ENCODE data around the gene IL36A.

The IL36A gene

DNA sequence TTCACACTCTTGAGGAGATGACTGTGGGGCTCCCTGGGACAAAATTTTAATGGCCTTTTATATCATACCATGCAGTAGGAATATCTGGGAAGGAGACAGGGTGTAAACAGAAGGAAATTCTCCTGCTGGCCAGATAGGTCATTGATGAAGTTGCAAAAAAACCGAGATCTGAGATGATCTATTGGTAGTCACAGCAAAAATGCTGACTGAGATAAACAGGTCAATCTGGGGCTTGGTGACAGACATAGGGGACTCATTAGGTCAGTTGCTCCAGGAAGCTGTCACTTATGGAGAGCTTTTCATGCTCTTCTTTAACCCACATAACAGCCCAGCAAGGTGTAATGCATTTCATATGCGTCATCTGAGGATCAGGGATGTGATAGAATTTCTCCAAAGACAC lies 2.6 kb upstream of the IL36A start:
- no peak for DNase-seq (ENCODE audit: low spot score)

GRCh38 chr2:113007250-113007649 lies 2.0 kb downstream of the IL36A start:
- no peak for DNase-seq (ENCODE audit: low spot score)

DNA sequence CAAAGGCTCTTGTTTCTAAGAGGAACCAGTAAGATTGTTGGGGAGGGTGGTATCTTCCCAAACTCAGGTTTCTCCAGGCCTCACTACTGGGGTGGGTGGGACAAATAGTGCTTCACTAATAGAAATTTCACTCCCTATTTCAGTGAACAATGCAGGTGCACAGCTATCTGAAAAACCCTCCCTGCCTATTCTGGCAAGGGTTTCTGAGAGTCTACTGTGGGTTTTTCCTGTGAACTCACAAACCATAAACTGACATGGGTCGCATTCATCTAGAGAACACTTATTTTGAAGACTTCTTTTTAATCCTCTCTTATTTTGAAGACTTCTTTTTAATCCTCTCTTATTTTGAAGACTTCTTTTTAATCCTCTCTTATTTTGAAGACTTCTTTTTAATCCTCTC lies 4.4 kb downstream of the IL36A start:
- DNase-seq (ENCODE audit: low spot score), result no peak

DNA sequence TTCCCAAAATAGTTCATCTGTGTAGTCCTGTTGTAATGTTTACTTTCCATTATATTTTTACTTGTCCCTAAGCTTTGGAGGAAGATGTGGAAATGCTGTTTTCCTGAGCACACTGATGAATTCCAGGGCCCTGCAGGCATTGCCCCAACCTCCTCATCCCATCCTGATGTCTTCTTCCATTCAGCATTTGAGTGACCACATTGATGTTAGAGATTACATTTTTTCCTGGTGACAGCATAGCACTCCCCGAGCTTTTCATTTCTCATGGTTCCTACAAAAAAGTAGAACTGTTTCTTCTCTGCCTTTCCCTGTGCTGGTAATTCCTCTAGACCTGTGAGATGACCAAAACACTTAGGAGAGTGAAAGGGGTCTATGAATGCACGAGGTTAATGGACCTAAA lies 4.8 kb downstream of the IL36A start:
- DNase-seq (ENCODE audit: low spot score), result no peak

DNA sequence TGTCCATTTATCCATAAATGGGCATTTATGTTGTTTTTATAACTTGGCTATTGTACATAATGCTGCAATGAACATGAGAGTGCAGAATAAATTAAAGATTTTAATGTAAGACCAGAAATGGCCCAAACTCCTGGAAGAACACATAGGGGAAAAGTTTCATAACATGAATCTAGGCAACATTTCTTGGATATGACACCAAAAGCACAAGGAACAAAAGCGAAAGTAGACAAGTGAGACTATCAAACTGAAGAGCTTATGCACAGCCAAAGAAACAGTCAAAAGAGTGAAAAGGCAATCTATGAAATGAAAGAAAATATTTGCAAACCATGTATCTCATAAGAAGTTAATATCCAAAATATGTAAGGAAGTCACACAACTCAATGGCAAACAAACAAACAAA lies 5.8 kb downstream of the IL36A start:
- DNase-seq (ENCODE audit: low spot score), result no peak

- DNase-seq (ENCODE audit: low spot score), result no peak
These were observed 7.4 kb downstream of the IL36A start for GRCh38 chr2:113012436-113013335.

- no peak for DNase-seq (ENCODE audit: low spot score)
These were observed 8.0 kb downstream of the IL36A start for GRCh38 chr2:113013336-113013661.

- no peak for DNase-seq (ENCODE audit: low spot score)
These were observed 8.8 kb downstream of the IL36A start for GRCh38 chr2:113014067-113014466.

DNA sequence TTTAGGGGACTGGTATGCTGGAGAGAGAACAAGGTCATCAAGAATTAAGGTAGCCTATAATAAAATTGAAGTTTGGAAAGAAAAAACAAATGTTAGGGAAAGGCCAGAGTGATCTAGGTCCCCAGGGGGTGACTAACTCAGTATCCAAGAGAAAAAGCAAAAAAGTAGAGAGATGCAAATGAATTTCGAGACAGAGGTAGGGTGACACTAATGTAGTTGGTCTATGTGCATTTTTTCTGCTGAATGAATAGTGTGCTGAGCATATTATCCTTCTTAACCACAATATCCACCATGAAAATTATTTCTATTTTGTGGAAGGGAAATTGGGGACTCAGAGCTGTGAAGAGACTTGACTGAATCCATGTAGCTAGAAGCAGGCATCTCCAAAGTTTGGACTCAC lies 9.8 kb downstream of the IL36A start:
- no peak for DNase-seq (ENCODE audit: low spot score)

DNA sequence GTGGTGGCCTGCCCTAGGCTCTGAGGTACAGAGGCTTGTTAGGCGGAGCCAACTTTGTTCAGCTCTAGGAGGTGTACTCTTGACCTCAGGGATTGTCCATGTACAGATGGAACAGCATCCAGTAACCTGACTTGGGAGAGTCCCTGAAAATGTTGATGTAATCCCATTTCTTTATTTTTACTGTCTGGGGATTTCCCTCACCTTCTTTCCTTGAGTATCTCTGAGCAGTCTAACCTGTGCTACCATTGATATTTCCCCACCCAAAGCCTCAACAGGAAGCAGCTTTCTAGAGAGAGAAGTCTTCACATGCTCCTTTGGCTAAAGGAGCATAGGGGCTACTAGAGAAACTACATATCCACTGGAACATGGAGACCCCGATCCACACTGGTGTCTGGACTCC lies 10.4 kb downstream of the IL36A start:
- no peak for DNase-seq (ENCODE audit: low spot score)

DNA sequence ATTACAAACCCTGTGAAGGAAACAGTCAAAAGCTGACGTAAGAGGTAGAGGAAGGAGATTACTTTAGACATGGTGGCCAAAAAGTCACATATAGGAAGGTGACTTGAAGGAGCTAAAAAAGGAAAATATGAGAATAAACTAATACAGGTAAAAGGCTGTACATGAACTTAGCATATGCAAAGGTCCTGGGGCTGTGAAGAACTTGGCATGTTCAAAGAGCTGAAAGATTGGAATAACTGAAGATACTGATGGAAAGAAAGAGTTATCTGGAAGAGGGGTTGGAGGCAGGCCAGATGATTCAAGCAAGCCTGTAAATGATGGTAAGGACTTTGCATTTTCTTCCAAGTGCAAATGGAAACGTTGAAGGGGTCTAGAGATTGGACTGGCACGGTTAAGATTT lies 13.2 kb downstream of the IL36A start:
- no peak for DNase-seq (ENCODE audit: low spot score)

- DNase-seq (ENCODE audit: low spot score), result no peak
These were observed 16.1 kb downstream of the IL36A start for GRCh38 chr2:113021312-113021711.

DNA sequence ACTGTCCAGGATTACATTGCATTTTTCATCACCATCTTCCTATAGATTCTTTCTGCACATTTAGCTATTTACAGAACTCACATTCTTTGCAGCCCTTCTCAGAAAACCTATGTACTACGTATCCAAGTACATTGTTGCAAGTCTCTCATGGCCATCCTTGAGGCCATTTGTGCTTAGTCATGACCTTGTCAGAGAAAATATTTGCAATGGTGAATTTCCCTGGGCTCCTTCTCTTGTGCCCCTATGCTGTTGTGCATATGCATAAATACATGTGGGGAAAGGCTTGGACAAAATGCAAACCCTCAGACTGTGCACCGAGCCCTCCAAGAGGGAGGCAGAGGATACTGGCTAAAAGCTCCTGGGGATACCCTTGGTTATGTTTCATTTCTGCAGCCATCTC lies 19.5 kb downstream of the IL36A start:
- no peak for DNase-seq (ENCODE audit: low spot score)

DNA sequence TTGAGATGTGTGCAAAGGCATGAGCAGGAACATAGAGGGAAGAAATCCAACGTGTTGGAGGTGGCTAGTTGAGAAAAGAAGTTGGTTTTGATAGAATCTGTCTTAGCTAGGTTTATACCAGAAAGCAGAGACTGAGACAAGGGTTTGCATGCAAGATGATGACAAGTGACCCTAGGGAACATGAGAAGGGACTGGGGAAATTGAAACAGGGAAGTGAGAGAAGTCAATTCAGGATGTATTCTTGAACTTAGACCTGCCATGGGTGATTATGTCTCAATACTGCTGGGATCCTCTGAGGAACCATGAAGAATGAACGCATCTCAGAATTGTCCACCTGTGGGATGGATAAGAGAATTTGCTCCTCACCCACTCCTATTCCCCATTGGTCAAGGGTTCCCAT lies 20.5 kb downstream of the IL36A start:
- DNase-seq (ENCODE audit: low spot score), result no peak

- DNase-seq (ENCODE audit: low spot score), result no peak
These were observed 22.4 kb downstream of the IL36A start for GRCh38 chr2:113027691-113028090.

DNA sequence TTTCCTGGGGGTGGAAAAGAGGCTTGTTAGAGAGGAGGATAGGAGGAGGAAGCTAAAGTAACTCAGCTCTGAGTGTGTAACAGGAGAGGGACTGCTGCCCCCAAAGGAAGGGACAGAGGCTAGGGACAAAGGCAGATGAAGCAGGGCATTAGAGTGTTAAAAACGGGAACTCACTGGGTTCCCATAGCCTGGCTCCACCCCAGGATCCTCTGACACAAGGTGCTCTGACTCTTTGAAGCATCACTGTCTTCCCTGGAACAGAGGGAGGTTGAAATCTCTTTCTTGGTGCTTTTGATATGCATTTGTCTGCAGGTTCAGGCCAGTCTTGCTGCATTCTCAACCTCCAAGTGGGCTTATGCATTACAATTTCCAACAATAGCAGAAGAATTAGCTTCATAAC lies 22.9 kb downstream of the IL36A start:
- DNase-seq (ENCODE audit: low spot score), result no peak

DNA sequence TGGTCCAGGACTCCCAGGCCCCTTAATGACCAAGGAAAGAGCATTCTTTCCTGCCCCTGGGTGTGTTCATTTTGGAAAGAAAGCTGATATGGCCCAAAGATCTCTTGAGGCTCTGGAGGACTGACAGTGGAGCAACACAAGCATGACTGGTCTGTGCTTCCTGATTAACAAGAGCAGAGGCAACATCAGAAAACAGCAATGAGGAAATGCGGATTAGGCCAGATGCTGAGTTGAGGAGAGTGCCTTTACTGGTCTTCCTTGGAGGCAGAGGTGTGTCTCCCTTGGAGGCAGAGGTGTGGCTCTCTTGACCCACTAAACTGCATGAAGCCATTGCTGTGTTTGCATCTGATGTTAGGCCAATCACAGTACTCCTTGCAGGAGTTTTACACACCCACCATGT lies 27.5 kb downstream of the IL36A start:
- no peak for DNase-seq (ENCODE audit: low spot score)

DNA sequence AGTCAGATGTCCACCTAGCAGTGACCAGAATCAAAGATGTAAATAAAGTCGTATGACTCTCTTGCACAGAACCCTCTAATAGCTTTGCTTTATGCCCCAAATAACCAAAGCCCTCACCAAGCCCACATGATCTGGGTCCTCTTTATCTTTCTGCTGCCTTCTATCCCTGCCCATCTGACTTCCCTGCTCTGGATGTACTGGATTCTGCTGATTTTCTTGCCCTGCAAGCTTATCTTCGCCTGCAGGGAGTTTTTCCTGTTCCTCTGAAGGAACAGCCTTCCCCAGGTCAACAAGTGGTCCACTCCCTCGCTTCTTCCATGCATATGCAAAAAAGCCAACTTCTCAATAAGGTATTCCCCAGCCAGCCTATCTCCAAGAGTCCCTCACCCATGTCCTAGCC lies 28.8 kb downstream of the IL36A start:
- no peak for DNase-seq (ENCODE audit: low spot score)

- no peak for DNase-seq (ENCODE audit: low spot score)
These were observed 31.5 kb downstream of the IL36A start for GRCh38 chr2:113036763-113037162.

DNA sequence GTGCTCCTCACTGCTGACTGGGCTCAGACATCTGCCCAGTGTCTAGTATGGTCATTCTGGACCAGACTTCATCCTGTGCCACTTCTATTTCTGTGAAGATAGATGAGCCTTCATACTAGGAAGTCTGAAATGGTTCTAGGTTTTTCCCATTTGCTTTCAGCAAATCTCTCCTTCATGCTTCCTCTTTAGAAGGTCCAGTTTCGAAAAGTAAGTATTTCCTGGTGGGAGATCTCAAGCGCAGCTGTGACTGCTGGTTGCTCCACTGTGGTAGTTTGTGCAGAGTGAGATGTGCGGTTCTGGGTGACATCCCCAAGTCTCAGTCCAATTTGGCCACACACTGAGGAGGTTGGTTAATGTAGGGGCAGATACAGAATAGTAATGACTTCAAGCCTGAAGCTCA lies 33.0 kb downstream of the IL36A start:
- DNase-seq (ENCODE audit: low spot score), result no peak

- no peak for DNase-seq (ENCODE audit: low spot score)
These were observed 33.9 kb downstream of the IL36A start for GRCh38 chr2:113039158-113039557.

- no peak for DNase-seq (ENCODE audit: low spot score)
These were observed 34.5 kb downstream of the IL36A start for GRCh38 chr2:113039719-113040118.

DNA sequence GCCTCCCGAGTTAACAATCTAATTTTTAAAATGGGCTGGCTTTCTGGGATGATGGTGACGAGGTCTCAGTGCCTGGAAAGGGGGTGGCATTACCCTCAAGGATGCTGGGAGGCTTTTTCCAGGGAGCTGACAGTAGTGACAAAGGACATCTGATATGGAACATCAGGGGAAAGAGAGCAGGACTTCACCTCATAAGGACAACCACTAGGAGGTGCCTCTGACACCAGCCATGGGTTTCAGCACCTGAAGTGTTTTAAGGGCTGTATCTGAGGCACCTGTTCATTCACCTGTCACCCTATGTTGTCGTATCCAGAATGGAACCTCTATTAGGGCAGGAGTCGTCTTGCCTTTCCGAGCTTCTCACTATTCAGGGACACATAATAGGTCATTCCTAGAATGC lies 36.6 kb downstream of the IL36A start:
- DNase-seq (ENCODE audit: low spot score), result no peak

DNA sequence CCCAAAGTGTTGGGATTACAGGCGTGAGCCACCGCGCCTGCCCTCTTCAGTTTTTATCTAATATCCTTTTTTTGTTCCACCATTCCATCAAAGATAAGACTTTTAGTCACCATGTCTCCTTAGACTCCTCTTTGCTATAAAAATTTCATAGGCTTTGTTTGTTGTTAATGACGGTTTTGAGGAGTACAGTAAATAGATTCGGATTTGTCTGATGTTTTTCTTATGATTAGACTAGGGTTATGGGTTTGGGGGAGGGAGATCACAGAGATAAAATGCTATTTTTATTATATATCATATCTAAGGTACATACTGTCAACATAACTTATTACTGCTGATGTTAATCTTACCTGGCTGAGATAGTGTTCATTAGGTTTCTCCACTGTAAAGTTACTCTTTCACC lies 41.2 kb downstream of the IL36A start:
- no peak for DNase-seq (ENCODE audit: low spot score)
